HepG2 (cell line): ENCODE measurements around the gene AFAP1. TPM values are rescaled to one million over a fixed set of nuclear protein-coding genes. Genes with fewer than 3 reads are reported as not detected.
A peak's percentile ranks its signal among the peaks of the same experiment; 100 is the strongest.

Source experiments
- HOXA5 ChIP-seq: sonication (generic); formaldehyde crosslinking; IDR thresholded peaks from 2 replicates; pipeline ENCODE4 v1.4.0; 2020; ENCODE audit warnings: missing genetic modification reagents
- KAT8 ChIP-seq: IDR thresholded peaks from 2 replicates; pipeline ENCODE4 v1.6.1; 2016; ENCODE audit warnings: missing genetic modification reagents, missing compliant biosample characterization
- KDM6A ChIP-seq: IDR thresholded peaks from 2 replicates; pipeline ENCODE4 v1.6.1; 2016; ENCODE audit warnings: low read depth
- NR2F6 ChIP-seq, 2 experiments: IDR thresholded peaks; 2 replicates each; pipeline ENCODE4 v1.6.1; 2016; ENCODE audit warnings: antibody characterized with exemption in 1 of 2, mild to moderate bottlenecking in 1 of 2
- PTBP1 ChIP-seq: fragments of 200-400 bp; formaldehyde crosslinking; IDR thresholded peaks from 2 replicates; pipeline ENCODE4 v1.6.1; 2018; ENCODE audit warnings: low read length, low read depth; ENCODE audit not compliant: poor library complexity, severe bottlenecking
- RXRB ChIP-seq: IDR thresholded peaks from 2 replicates; pipeline ENCODE4 v1.6.1; 2016; ENCODE audit warnings: borderline replicate concordance, missing genetic modification reagents, missing compliant biosample characterization
- SIX4 ChIP-seq: sonication (generic); formaldehyde crosslinking; IDR thresholded peaks from 2 replicates; pipeline ENCODE4 v1.4.0; 2020; ENCODE audit warnings: missing genetic modification reagents
- TCF7 ChIP-seq: sonication (generic); IDR thresholded peaks from 2 replicates; pipeline ENCODE4 v1.6.1; 2016; ENCODE audit warnings: antibody characterized with exemption, low read depth
- TCF7L2 ChIP-seq: IDR thresholded peaks from 2 replicates; pipeline ENCODE4 v1.6.1; 2011; ENCODE audit warnings: mild to moderate bottlenecking, low read depth, low read length, moderate library complexity
- TEAD3 ChIP-seq: optimal IDR thresholded peaks from 2 replicates; pipeline ENCODE3; 2016; ENCODE audit warnings: borderline replicate concordance
- THRA ChIP-seq: sonication (generic); formaldehyde crosslinking; IDR thresholded peaks from 2 replicates; pipeline ENCODE4 v1.4.0; 2020; ENCODE audit warnings: missing genetic modification reagents, borderline replicate concordance
- TRAFD1 ChIP-seq: sonication (generic); formaldehyde crosslinking; IDR thresholded peaks from 2 replicates; pipeline ENCODE4 v1.5.1; 2020; ENCODE audit warnings: missing genetic modification reagents, mild to moderate bottlenecking, borderline replicate concordance
- ZMAT3 ChIP-seq: sonication (generic); formaldehyde crosslinking; conservative IDR thresholded peaks from 2 replicates; pipeline ENCODE4 v1.7.0; 2021; ENCODE audit warnings: missing genetic modification reagents
- ZNF292 ChIP-seq: sonication (generic); formaldehyde crosslinking; IDR thresholded peaks from 2 replicates; pipeline ENCODE4 v1.8.1; 2022; ENCODE audit warnings: mild to moderate bottlenecking, low read depth, missing genetic modification reagents, borderline replicate concordance
- ZNF318 ChIP-seq: sonication (generic); formaldehyde crosslinking; IDR thresholded peaks from 2 replicates; pipeline ENCODE4 v1.4.0; 2020; ENCODE audit warnings: mild to moderate bottlenecking, missing genetic modification reagents
- polyA plus RNA-seq, 8 experiments: library from polyadenylated mRNA; depleted of rRNA in 3 of 8; stranded (reverse) in 7 of 8; unstranded in 1 of 8; fragments of >200 nt; fragmentation: Illumina TruSeq in 4 of 8; extraction: Trizol in 4 of 8; gene quantifications; 2 replicates each; pipeline versions ENCODE4 v1.2.1 to v1.2.3, GENCODE V29; 2011 to 2016; ENCODE audit warnings: low read depth in 4 of 8, missing spikeins in 1 of 8, mixed read lengths in 1 of 8; ENCODE audit not compliant: insufficient read depth in 1 of 8
- total RNA-seq, 5 experiments: library from RNA; depleted of rRNA; stranded (reverse); fragments of >200 nt; fragmentation: Illumina TruSeq; extraction: Trizol; gene quantifications; 2 replicates each; pipeline ENCODE4 v1.2.3, GENCODE V29; 2016; ENCODE audit warnings: low read depth in 1 of 5
- TF ChIP-seq, protein P1 (sequence below): IDR thresholded peaks from 2 replicates; pipeline ENCODE4 v1.6.1; 2016; ENCODE audit warnings: missing genetic modification reagents, missing compliant biosample characterization
- TF ChIP-seq, protein P2 (sequence below): sonication (generic); formaldehyde crosslinking; IDR thresholded peaks from 2 replicates; pipeline ENCODE4 v1.4.0; 2020; ENCODE audit warnings: missing genetic modification reagents

The AFAP1 gene
- total and polyA plus RNA-seq, 2 of the 13 experiments (the other 11 are each of a cell fraction or from before 2014, with no cell fraction given) = 2.5 TPM

DNA sequence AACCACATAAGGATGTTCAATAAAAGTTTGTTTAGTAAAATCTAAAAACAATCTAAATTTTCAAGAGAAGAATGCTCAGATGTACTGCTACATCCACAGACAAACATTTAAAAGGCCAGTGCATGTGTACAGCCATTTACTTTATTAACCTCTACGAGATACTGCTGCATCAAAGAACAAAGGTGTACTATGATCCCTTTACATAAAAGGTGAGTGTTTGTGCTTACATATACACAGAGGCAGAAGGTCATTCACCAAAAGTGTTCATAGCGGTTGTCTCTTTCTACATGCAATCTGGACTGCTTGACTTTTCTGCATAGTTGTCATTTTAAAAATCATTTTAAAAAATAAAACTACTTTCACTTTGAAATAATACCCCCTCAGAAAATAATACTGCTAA is 81.7 kb downstream of the AFAP1 start (continued):
- TF ChIP-seq, protein P1, sequence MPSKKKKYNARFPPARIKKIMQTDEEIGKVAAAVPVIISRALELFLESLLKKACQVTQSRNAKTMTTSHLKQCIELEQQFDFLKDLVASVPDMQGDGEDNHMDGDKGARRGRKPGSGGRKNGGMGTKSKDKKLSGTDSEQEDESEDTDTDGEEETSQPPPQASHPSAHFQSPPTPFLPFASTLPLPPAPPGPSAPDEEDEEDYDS = peak; percentile 66
- TF ChIP-seq ZNF318 (no peak), SIX4 (peak; percentile 22; the same call in 1 of the 2 replicates), TCF7L2 (no peak), KDM6A (peak; percentile 37; the same call in 1 of the 2 replicates), TRAFD1 (CRISPR knock-in tag) (no peak), THRA (CRISPR knock-in tag) (0 out of 2 replicates have a peak, but pooled peaks have one; percentile 20), NR2F6 (IDR thresholded peaks at IDR 0.05) (peak; percentile 64), NR2F6 (CRISPR knock-in tag; IDR thresholded peaks at IDR 0.05) (peak; percentile 80), TCF7 (peak; percentile 77), RXRB (CRISPR knock-in tag) (peak; percentile 82; the same call in 1 of the 2 replicates), ZMAT3 (CRISPR knock-in tag) (0 out of 2 replicates have a peak, but pooled peaks have one; percentile 34), TEAD3 (CRISPR knock-in tag) (peak; percentile 17), PTBP1 (no peak), ZNF292 (CRISPR knock-in tag) (0 out of 2 replicates have a peak, but pooled peaks have one; percentile 23), HOXA5 (CRISPR knock-in tag) (0 out of 2 replicates have a peak, but pooled peaks have one; percentile 40), KAT8 (CRISPR knock-in tag) (peak; percentile 59)
- TF ChIP-seq, protein P2, sequence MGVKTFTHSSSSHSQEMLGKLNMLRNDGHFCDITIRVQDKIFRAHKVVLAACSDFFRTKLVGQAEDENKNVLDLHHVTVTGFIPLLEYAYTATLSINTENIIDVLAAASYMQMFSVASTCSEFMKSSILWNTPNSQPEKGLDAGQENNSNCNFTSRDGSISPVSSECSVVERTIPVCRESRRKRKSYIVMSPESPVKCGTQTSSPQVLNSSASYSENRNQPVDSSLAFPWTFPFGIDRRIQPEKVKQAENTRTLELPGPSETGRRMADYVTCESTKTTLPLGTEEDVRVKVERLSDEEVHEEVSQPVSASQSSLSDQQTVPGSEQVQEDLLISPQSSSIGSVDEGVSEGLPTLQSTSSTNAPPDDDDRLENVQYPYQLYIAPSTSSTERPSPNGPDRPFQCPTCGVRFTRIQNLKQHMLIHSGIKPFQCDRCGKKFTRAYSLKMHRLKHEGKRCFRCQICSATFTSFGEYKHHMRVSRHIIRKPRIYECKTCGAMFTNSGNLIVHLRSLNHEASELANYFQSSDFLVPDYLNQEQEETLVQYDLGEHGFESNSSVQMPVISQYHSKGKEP (CRISPR knock-in tag) = no peak
